SU-DHL-6 (cell line): ENCODE data around the gene GNAQ.

Experiments
- CTCF ChIP-seq: fragments of 200-600 bp; sonication (generic); IDR thresholded peaks from one replicate; pipeline ENCODE4 v1.5.1; 2017; ENCODE audit warnings: antibody characterized with exemption, mild to moderate bottlenecking, low read length, moderate library complexity; ENCODE audit not compliant: insufficient read depth, poor library complexity, severe bottlenecking
- EZH2phosphoT487 ChIP-seq: fragments of 200-600 bp; sonication (generic), shearing (Covaris generic); conservative IDR thresholded peaks from 2 replicates; pipeline ENCODE4 v1.6.1; 2018; ENCODE audit warnings: mild to moderate bottlenecking, antibody characterized with exemption, low read length, moderate library complexity, mixed read lengths

GRCh38 chr9:77987081-77987656, 44.4 kb downstream of the GNAQ start:
- TF ChIP-seq CTCF (no peak), EZH2phosphoT487 (no peak)
